Fibroblast of lung (primary cell): ENCODE data around the gene SH3PXD2A. TPM values are rescaled to one million over a fixed set of nuclear protein-coding genes. Genes with fewer than 3 reads are reported as not detected.
A peak's percentile ranks its signal among the peaks of the same experiment; 100 is the strongest.

Experiments used
- DNase-seq, 2 donors: peaks; one replicate each; pipeline versions ENCODE4 v3.0.0 to v3.0.0-alpha.2; 2010; ENCODE audit warnings: low read depth in 2 of 2
- H2AFZ ChIP-seq: 2 replicates; pipeline ENCODE4 v1.5.1; 2012; ENCODE audit warnings: low read length, control low read depth, inconsistent platforms
- H3K27ac ChIP-seq: 2 replicates; pipeline ENCODE4 v1.5.1; 2011; ENCODE audit warnings: low read length, control low read depth; ENCODE audit not compliant: insufficient read depth
- H3K27me3 ChIP-seq: 2 replicates; pipeline ENCODE4 v1.5.1; 2011; ENCODE audit warnings: mild to moderate bottlenecking, low read length; ENCODE audit not compliant: control insufficient read depth, insufficient read depth
- H3K36me3 ChIP-seq: 2 replicates; pipeline ENCODE4 v1.5.1; 2011; ENCODE audit warnings: low read length; ENCODE audit not compliant: control insufficient read depth, insufficient read depth
- H3K4me1 ChIP-seq: 2 replicates; pipeline ENCODE4 v1.5.1; 2011; ENCODE audit warnings: low read length; ENCODE audit not compliant: control insufficient read depth, insufficient read depth; ENCODE audit errors: extremely low read depth
- H3K4me2 ChIP-seq: 2 replicates; pipeline ENCODE4 v1.5.1; 2011; ENCODE audit warnings: low read length, control low read depth; ENCODE audit not compliant: insufficient read depth; ENCODE audit errors: extremely low read depth
- H3K4me3 ChIP-seq, 4 experiments: fragments of 200-600 bp in 1 of 4; sonication (generic) in 1 of 4; replicated peaks in 1 of 4; 2 replicates each; pipeline ENCODE4 v1.5.1; 2011 to 2016; ENCODE audit warnings: low read length in 4 of 4, low read depth in 3 of 4, mild to moderate bottlenecking in 3 of 4, control low read depth in 2 of 4, inconsistent platforms in 1 of 4, mixed read lengths in 1 of 4; ENCODE audit not compliant: insufficient read depth in 1 of 4; ENCODE audit errors: control extremely low read depth in 1 of 4
- H3K79me2 ChIP-seq: 2 replicates; pipeline ENCODE4 v1.5.1; 2012; ENCODE audit warnings: mild to moderate bottlenecking, low read length, inconsistent platforms; ENCODE audit not compliant: control insufficient read depth, insufficient read depth
- H3K9ac ChIP-seq: 2 replicates; pipeline ENCODE4 v1.5.1; 2011; ENCODE audit warnings: mild to moderate bottlenecking, low read length, control low read depth; ENCODE audit not compliant: insufficient read depth
- H3K9me3 ChIP-seq: 2 replicates; pipeline ENCODE4 v1.5.1; 2012; ENCODE audit warnings: low read depth, low read length; ENCODE audit not compliant: control insufficient read depth, insufficient read depth
- H4K20me1 ChIP-seq: 2 replicates; pipeline ENCODE4 v1.5.1; 2011; ENCODE audit warnings: low read length; ENCODE audit not compliant: control insufficient read depth, insufficient read depth; ENCODE audit errors: extremely low read depth
- CTCF ChIP-seq, 2 donors: IDR thresholded peaks in 1 of 2; conservative IDR thresholded peaks in 1 of 2; 1 replicate in 1 of 2; 2 replicates in 1 of 2; pipeline ENCODE4 v1.5.1; 2011 to 2012; ENCODE audit warnings: low read length in 2 of 2, control low read depth in 1 of 2, inconsistent platforms in 1 of 2, low read depth in 1 of 2, mild to moderate bottlenecking in 1 of 2
- EZH2 ChIP-seq: IDR thresholded peaks from 2 replicates; pipeline ENCODE4 v1.5.1; 2012; ENCODE audit warnings: low read length, control low read depth, mild to moderate bottlenecking; ENCODE audit errors: missing control alignments
- polyA plus RNA-seq, 2 donors: library from polyadenylated mRNA; depleted of rRNA in 1 of 2; stranded (reverse) in 1 of 2; unstranded in 1 of 2; fragments of >200 nt; gene quantifications; 2 replicates each; pipeline ENCODE4 v1.2.1, GENCODE V29; 2011 to 2012; ENCODE audit warnings: missing spikeins in 1 of 2
- total RNA-seq: library from RNA; depleted of rRNA; stranded (reverse); fragments of >200 nt; gene quantifications from 2 replicates; pipeline ENCODE4 v1.2.1, GENCODE V29; 2014

SH3PXD2A gene
- total and polyA plus RNA-seq, 2 donors (not counting 1 experiment from before 2014, with no cell fraction given), result 25.5 to 33.2 TPM

GRCh38 chr10:103696094-103696410 lies 159.3 kb downstream of the SH3PXD2A start:
- H3K4me1 ChIP-seq, result peaks cover 21% of the 10 kb centered on the region
- H3K36me3 ChIP-seq, result no peaks in the 10 kb centered on the region
- H4K20me1 ChIP-seq, result no peaks in the 10 kb centered on the region
- DNase-seq, result no peak
- H3K4me3 ChIP-seq, result no peak overlapping the region
- H3K9ac ChIP-seq, result no peak overlapping the region
- peak overlapping the region; percentile 64 for H3K27ac ChIP-seq
- no peak overlapping the region for H2AFZ ChIP-seq
- no peaks in the 10 kb centered on the region for H3K9me3 ChIP-seq
- peak overlapping the region; percentile 32 for H3K4me2 ChIP-seq
- TF ChIP-seq CTCF (conservative IDR thresholded peaks at IDR 0.05 in 1 of 2, IDR thresholded peaks at IDR 0.05 in 1 of 2; ENCODE audit: low read depth in 1 of 2, low read length in 2 of 2), result no peak
- no peak for TF ChIP-seq EZH2
- no peaks in the 10 kb centered on the region for H3K27me3 ChIP-seq
- no peaks in the 10 kb centered on the region for H3K79me2 ChIP-seq

GRCh38 chr10:103695584-103696005 lies 159.8 kb downstream of the SH3PXD2A start:
- Histone ChIP-seq H3K4me3 (no peak overlapping the region), H3K27ac (peak overlapping the region; percentile 64), H3K4me2 (no peak overlapping the region), H3K79me2 (no peaks in the 10 kb centered on the region), H3K9me3 (no peaks in the 10 kb centered on the region), H3K9ac (no peak overlapping the region), H3K27me3 (no peaks in the 10 kb centered on the region), H4K20me1 (no peaks in the 10 kb centered on the region), H3K36me3 (no peaks in the 10 kb centered on the region), H2AFZ (no peak overlapping the region), H3K4me1 (peaks cover 21% of the 10 kb centered on the region)
- TF ChIP-seq CTCF (conservative IDR thresholded peaks at IDR 0.05 in 1 of 2, IDR thresholded peaks at IDR 0.05 in 1 of 2; ENCODE audit: low read depth in 1 of 2, low read length in 2 of 2) (no peak), EZH2 (no peak)
- peak; percentile 17 to 42 for DNase-seq

GRCh38 chr10:103693812-103694205 lies 161.6 kb downstream of the SH3PXD2A start:
- no peak overlapping the region for H3K9ac ChIP-seq
- no peak for TF ChIP-seq CTCF (conservative IDR thresholded peaks at IDR 0.05 in 1 of 2, IDR thresholded peaks at IDR 0.05 in 1 of 2; ENCODE audit: low read depth in 1 of 2, low read length in 2 of 2)
- TF ChIP-seq EZH2, result no peak

More at GRCh38 chr10:103693812-103694205, 161.6 kb downstream of the SH3PXD2A start:
- H3K4me2 ChIP-seq, result no peak overlapping the region
- H3K4me1 ChIP-seq, result peaks cover 21% of the 10 kb centered on the region
- H3K79me2 ChIP-seq, result no peaks in the 10 kb centered on the region
- DNase-seq, result no peak
- H3K27ac ChIP-seq, result no peak overlapping the region
- no peaks in the 10 kb centered on the region for H3K9me3 ChIP-seq
- no peak overlapping the region for H2AFZ ChIP-seq
- no peaks in the 10 kb centered on the region for H4K20me1 ChIP-seq
- H3K36me3 ChIP-seq, result no peaks in the 10 kb centered on the region
- H3K27me3 ChIP-seq, result no peaks in the 10 kb centered on the region
- peak overlapping the region in 1 of 4 experiments; percentile 38 for H3K4me3 ChIP-seq
